Measurements from ENCODE around the gene PSMB7.

The PSMB7 gene

DNA sequence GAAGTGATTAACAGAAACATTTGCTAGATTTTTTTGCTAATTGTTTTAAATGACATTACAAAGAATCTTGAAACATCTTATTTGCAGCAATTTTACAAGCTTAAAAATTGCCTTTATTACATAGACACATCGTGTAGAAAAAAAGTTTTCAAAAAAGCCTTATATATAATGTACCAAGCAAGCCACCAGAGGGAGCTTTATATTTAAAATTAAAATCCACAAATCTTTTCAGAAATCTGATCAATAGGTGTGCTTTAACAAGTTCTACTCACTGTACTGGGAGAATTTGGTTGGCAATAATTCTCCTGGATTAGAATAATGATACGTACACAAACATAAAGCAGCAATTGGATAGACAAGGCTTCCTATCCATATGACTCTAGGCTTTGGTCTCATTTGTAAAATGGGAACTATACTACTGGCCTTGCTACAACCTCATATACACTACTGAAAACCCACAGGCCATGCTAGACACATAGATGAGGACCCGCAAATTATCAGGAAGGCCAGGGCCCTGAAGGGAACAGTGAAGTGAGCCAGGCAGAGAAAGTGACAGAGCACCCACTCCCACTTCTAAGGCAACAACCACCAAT is 4.8 kb downstream of the PSMB7 start:
- no peaks in the 10 kb centered on the region for H3K9me3 ChIP-seq (ENCODE audit: control insufficient read depth, insufficient read depth, low read depth, low read length)
- no peak overlapping the region for H3K4me3 ChIP-seq (ENCODE audit: low read depth, low read length)
- H3K36me3 ChIP-seq (ENCODE audit: control insufficient read depth, insufficient read depth, low read length), result peaks cover 84% of the 10 kb centered on the region
- H3K27ac ChIP-seq (ENCODE audit: low read depth, low read length), result no peak overlapping the region
- no peaks in the 10 kb centered on the region for H3K4me1 ChIP-seq (ENCODE audit: control insufficient read depth, insufficient read depth, low read length)
- no peaks in the 10 kb centered on the region for H3K27me3 ChIP-seq (ENCODE audit: control insufficient read depth, insufficient read depth, low read length)
- H3K9ac ChIP-seq (ENCODE audit: low read length), result no peak overlapping the region

DNA sequence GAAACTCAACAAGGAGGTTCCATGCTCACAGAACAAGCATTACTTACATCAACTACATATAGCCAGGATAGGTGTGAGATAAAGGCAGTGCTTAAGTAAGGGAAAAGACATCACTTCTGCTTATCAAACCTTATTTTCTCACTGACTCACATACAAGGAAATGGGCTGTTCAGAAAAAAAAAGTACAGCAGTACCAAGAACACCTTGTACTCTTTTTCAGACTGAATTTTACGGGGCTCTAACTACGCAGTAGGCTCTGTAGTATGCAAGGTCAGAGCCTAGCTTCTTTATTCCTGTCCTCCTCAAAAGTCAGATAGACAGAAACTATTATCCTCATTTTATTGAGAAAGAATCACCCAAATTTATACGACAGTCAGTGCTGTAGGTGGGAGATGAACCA is 5.8 kb downstream of the PSMB7 start:
- Histone ChIP-seq H3K27ac (ENCODE audit: low read depth, low read length) (no peak overlapping the region), H3K9ac (ENCODE audit: low read length) (no peak overlapping the region), H3K27me3 (ENCODE audit: control insufficient read depth, insufficient read depth, low read length) (no peaks in the 10 kb centered on the region), H3K4me3 (ENCODE audit: low read depth, low read length) (no peak overlapping the region), H3K4me1 (ENCODE audit: control insufficient read depth, insufficient read depth, low read length) (no peaks in the 10 kb centered on the region), H3K36me3 (ENCODE audit: control insufficient read depth, insufficient read depth, low read length) (peaks cover 93% of the 10 kb centered on the region), H3K9me3 (ENCODE audit: control insufficient read depth, insufficient read depth, low read depth, low read length) (no peaks in the 10 kb centered on the region)

DNA sequence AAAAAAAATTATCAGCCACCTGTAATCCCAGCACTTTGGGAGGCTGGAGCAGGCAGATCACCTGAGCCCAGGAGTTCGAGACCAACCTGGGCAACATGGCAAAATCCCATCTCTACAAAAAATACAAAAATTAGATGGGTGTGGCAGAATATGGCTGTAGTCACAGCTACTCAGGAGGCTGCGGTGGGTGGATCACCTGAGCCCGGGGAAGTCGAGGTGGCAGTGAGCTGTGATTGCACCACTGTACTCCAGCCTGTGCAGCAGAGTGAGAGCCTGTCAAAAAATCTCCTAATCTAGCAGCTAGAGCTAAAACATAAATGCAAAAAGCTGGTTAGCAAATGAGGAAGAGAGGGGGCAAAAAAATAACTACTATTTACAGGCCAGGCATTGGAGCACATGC is 12.0 kb downstream of the PSMB7 start:
- no peaks in the 10 kb centered on the region for H3K27me3 ChIP-seq (ENCODE audit: control insufficient read depth, insufficient read depth, low read length)
- peaks cover 71% of the 10 kb centered on the region for H3K36me3 ChIP-seq (ENCODE audit: control insufficient read depth, insufficient read depth, low read length)
- no peak overlapping the region for H3K4me3 ChIP-seq (ENCODE audit: low read depth, low read length)
- no peak overlapping the region for H3K27ac ChIP-seq (ENCODE audit: low read depth, low read length)
- peaks cover 16% of the 10 kb centered on the region; the same call in 1 of the 2 replicates for H3K4me1 ChIP-seq (ENCODE audit: control insufficient read depth, insufficient read depth, low read length)
- no peaks in the 10 kb centered on the region for H3K9me3 ChIP-seq (ENCODE audit: control insufficient read depth, insufficient read depth, low read depth, low read length)
- no peak overlapping the region for H3K9ac ChIP-seq (ENCODE audit: low read length)

DNA sequence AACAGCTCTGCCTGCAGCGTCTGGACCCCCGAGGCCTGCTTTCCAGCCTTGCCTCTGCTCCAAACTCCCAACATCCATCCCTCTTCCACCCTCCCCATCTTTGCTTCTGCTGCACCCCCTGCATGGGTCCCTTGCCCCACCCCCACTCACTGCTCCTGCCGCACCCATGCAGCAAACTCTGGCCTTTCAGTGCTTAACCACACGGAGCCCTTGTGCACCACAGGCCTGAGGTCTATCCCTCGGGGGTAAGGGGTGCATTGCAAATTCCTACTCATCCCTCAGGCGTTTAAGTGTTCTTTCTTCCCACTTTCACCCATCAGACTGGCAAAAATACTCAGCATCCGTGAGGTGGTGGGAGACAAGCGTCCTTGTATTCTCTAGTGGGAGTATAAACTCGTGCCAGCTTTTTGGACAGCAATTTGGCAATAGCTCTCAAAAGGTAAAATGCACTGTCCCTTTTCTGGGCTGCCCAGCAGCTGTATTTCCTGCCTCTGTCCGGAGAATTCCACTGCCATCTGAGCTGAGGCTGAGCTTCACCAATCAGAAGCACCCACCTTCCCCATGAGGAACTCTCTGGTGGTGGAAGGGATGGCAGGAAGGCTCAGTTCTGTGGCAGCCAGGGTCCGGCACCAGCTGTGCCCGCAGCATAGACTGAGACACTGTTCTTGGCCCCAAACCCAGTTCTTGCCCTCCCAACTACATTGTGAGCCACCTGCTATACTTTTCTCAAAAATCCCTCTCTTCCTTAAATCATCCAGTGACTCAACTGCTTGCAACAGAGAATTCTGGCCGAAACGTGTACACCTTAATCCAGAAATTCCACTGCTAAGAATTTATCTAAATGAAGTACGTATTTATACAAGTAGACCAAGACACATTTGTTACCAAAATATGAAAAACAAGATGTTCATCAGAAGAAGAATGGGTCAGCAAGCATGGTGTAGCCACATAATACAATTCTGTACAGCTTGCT is 15.0 kb downstream of the PSMB7 start:
- H3K4me1 ChIP-seq (ENCODE audit: control insufficient read depth, insufficient read depth, low read length), result peaks cover 16% of the 10 kb centered on the region; the same call in 1 of the 2 replicates

DNA sequence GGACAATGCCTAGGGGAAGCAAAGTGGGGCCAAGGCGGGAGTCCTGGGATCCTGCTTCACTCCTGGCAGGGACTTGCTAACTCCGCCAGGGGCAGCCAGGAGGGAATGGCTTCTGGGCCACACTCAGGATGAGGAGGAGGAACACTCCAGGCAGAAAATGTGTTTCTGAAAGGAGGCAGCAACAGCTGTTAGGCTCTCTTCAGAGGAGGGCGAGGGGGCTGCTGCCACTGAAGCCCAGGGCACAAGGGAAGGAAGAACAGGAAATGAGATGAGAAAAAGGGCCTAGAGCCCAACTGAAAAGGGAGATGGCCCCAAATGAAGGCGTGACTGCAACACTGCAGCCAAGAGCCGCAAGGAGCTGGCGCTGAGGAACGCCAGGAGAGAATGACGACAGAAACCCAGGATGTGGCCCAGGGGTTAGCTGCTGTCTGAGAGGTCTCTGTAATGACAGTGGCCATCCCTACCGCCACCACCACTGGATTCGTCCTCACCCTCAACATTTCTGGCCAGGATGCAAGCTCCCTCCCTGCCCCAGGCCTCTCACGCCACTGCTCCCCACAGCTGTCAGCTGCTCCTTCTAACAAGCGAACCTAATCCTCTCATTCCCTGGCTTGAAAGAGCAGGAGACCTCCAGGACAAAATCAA is 15.8 kb downstream of the PSMB7 start:
- Histone ChIP-seq H3K36me3 (ENCODE audit: control insufficient read depth, insufficient read depth, low read length) (peaks cover 49% of the 10 kb centered on the region), H3K4me1 (ENCODE audit: control insufficient read depth, insufficient read depth, low read length) (peaks cover 16% of the 10 kb centered on the region; the same call in 1 of the 2 replicates), H3K9ac (ENCODE audit: low read length) (no peak overlapping the region), H3K9me3 (ENCODE audit: control insufficient read depth, insufficient read depth, low read depth, low read length) (no peaks in the 10 kb centered on the region), H3K27ac (ENCODE audit: low read depth, low read length) (0 out of 2 replicates have a peak overlapping the region, but pooled peaks have one; percentile 1), H3K27me3 (ENCODE audit: control insufficient read depth, insufficient read depth, low read length) (no peaks in the 10 kb centered on the region), H3K4me3 (ENCODE audit: low read depth, low read length) (no peak overlapping the region)

More for the DNA sequence above, 15.0 kb downstream of the PSMB7 start:
- H3K9me3 ChIP-seq (ENCODE audit: control insufficient read depth, insufficient read depth, low read depth, low read length), result no peaks in the 10 kb centered on the region
- no peak overlapping the region for H3K9ac ChIP-seq (ENCODE audit: low read length)
- H3K4me3 ChIP-seq (ENCODE audit: low read depth, low read length), result no peak overlapping the region
- peaks cover 56% of the 10 kb centered on the region for H3K36me3 ChIP-seq (ENCODE audit: control insufficient read depth, insufficient read depth, low read length)
- no peaks in the 10 kb centered on the region for H3K27me3 ChIP-seq (ENCODE audit: control insufficient read depth, insufficient read depth, low read length)
- H3K27ac ChIP-seq (ENCODE audit: low read depth, low read length), result no peak overlapping the region

DNA sequence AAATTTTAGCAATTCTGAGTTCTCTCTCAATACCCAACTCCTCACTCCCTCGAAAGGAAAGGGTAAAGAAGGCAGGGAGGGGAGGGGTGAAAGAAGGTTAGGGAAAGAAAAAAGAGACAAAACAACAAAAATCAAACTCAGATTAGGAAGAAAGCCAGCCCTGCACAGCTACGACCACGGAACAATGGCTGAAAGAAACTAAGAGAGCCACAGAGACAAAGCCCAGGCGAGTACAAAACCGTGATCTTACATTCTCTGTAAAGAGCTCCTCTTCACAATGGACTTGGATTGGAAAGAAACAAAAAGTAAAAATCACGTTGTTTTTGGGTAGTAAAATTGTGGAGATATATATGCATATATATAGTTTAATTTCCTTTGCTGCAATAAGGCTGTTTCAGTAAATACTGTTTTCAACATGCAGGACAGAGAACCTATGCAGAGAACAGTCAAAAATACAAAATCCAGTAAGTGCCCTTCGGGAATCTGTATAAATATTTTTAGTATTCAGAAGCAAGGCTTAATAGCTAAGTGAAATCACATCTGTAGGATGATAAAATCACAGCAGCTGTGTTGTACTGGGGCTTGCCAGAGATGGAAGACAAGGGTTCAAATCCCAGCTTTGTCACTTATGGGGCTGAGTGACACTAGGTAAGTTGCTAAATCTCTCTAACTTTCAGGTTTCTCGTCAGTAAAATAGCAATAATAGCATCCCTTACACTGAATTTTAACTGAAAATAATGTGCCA is 16.9 kb downstream of the PSMB7 start:
- Histone ChIP-seq H3K27me3 (ENCODE audit: control insufficient read depth, insufficient read depth, low read length) (no peaks in the 10 kb centered on the region), H3K36me3 (ENCODE audit: control insufficient read depth, insufficient read depth, low read length) (peaks cover 44% of the 10 kb centered on the region), H3K9ac (ENCODE audit: low read length) (no peak overlapping the region), H3K27ac (ENCODE audit: low read depth, low read length) (no peak overlapping the region), H3K9me3 (ENCODE audit: control insufficient read depth, insufficient read depth, low read depth, low read length) (no peaks in the 10 kb centered on the region), H3K4me3 (ENCODE audit: low read depth, low read length) (no peak overlapping the region), H3K4me1 (ENCODE audit: control insufficient read depth, insufficient read depth, low read length) (peaks cover 25% of the 10 kb centered on the region)

DNA sequence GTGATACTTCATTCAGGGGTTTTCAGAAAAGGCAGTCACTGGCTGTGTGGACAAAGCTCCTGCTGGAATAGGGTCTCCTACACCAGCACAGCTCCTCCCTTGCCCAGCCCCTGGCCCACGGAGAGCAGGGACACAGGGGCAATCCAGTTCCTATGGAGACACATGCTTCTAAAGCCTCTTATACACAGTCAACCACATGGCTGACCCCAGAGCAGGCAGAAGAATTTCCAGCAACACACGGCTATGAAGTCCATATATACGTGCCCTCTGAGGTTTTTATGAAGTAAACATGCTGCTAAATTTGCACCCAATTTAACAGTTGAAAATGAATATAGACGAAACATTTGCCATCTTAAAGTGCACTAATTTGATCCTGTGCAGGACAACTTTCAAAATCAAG is 19.4 kb downstream of the PSMB7 start:
- H3K27me3 ChIP-seq (ENCODE audit: control insufficient read depth, insufficient read depth, low read length), result no peaks in the 10 kb centered on the region
- peaks cover 46% of the 10 kb centered on the region for H3K4me1 ChIP-seq (ENCODE audit: control insufficient read depth, insufficient read depth, low read length)
- no peak overlapping the region for H3K9ac ChIP-seq (ENCODE audit: low read length)
- no peaks in the 10 kb centered on the region for H3K9me3 ChIP-seq (ENCODE audit: control insufficient read depth, insufficient read depth, low read depth, low read length)
- no peak overlapping the region for H3K27ac ChIP-seq (ENCODE audit: low read depth, low read length)
- H3K36me3 ChIP-seq (ENCODE audit: control insufficient read depth, insufficient read depth, low read length), result peaks cover 19% of the 10 kb centered on the region
- no peak overlapping the region for H3K4me3 ChIP-seq (ENCODE audit: low read depth, low read length)

DNA sequence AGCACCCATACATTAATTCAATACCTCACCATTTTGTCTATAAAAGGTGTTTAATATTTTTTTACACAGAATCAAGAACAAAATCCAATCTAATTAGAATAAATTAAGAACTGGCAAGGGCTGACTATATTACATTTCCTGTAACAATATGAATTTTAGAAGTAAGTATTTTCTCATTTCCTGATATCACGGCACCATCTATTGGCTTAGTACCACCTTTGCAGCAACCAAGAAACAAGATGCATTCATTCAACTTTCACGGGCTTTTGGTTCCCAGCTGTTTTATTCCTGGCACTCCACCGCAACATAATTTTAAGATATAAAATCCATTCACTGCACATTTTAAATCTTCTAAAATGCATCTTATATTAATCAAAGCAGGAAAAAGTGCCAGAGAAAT is 20.6 kb downstream of the PSMB7 start:
- no peaks in the 10 kb centered on the region for H3K9me3 ChIP-seq (ENCODE audit: control insufficient read depth, insufficient read depth, low read depth, low read length)
- H3K9ac ChIP-seq (ENCODE audit: low read length), result no peak overlapping the region
- H3K36me3 ChIP-seq (ENCODE audit: control insufficient read depth, insufficient read depth, low read length), result peaks cover 18% of the 10 kb centered on the region
- H3K4me3 ChIP-seq (ENCODE audit: low read depth, low read length), result no peak overlapping the region
- peaks cover 39% of the 10 kb centered on the region for H3K4me1 ChIP-seq (ENCODE audit: control insufficient read depth, insufficient read depth, low read length)
- H3K27me3 ChIP-seq (ENCODE audit: control insufficient read depth, insufficient read depth, low read length), result no peaks in the 10 kb centered on the region
- H3K27ac ChIP-seq (ENCODE audit: low read depth, low read length), result no peak overlapping the region

DNA sequence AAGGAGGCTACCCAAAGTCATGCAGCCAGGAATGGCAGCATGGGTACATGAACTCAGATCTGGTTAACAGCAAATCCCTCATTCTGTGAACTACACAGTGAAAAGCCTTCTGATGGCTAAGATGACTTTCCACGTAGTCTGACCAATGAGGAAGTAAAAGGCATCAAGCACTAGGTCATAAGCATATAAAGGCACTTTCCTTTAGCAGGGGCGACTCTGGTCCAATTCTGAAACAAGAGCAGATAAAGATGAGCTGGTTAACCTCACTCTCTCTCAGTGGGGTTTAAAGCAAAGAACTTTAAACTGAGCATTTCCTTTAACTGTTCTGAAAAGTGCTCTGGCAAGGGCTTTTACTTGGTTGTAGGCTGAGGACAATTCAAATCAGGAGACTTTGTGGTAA is 21.1 kb downstream of the PSMB7 start:
- Histone ChIP-seq H3K9ac (ENCODE audit: low read length) (no peak overlapping the region), H3K36me3 (ENCODE audit: control insufficient read depth, insufficient read depth, low read length) (peaks cover 18% of the 10 kb centered on the region)

DNA sequence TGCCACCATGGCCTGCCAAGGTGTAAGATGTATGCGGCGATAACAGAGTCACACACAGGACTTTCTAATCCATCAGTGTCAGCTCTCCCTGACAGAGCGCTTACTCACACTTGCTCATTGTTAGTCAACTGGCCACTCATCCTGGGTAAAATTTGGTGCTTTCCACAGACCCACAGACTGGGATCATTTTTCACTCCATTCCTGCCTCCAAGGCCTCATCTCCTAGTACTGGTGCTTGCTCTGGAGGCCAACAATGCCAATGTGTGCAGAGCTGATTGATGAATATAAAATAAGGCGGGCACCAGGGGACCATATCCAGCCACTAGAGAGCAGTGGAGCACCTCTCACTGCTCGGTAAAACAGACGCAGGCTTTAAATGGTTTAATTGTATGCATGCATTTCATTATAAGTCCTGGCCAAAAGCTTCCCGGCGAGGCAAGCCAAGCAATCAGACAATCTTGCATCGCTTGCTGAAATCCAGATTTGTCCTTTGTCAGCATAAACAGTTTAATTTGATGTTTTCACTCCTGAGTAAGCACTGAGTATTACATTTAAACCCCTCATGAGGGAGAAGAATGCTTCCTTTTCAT is 22.3 kb downstream of the PSMB7 start:
- Histone ChIP-seq H3K27ac (ENCODE audit: low read depth, low read length) (no peak overlapping the region), H3K9ac (ENCODE audit: low read length) (no peak overlapping the region), H3K4me3 (ENCODE audit: low read depth, low read length) (no peak overlapping the region), H3K9me3 (ENCODE audit: control insufficient read depth, insufficient read depth, low read depth, low read length) (no peaks in the 10 kb centered on the region), H3K27me3 (ENCODE audit: control insufficient read depth, insufficient read depth, low read length) (no peaks in the 10 kb centered on the region), H3K4me1 (ENCODE audit: control insufficient read depth, insufficient read depth, low read length) (peaks cover 38% of the 10 kb centered on the region), H3K36me3 (ENCODE audit: control insufficient read depth, insufficient read depth, low read length) (peaks cover 18% of the 10 kb centered on the region)

More for the DNA sequence above, 21.1 kb downstream of the PSMB7 start:
- no peaks in the 10 kb centered on the region for H3K27me3 ChIP-seq (ENCODE audit: control insufficient read depth, insufficient read depth, low read length)
- no peak overlapping the region for H3K4me3 ChIP-seq (ENCODE audit: low read depth, low read length)
- H3K27ac ChIP-seq (ENCODE audit: low read depth, low read length), result no peak overlapping the region
- no peaks in the 10 kb centered on the region for H3K9me3 ChIP-seq (ENCODE audit: control insufficient read depth, insufficient read depth, low read depth, low read length)
- H3K4me1 ChIP-seq (ENCODE audit: control insufficient read depth, insufficient read depth, low read length), result peaks cover 35% of the 10 kb centered on the region
